ENCODE data around the gene BDKRB1.

BDKRB1 gene

DNA sequence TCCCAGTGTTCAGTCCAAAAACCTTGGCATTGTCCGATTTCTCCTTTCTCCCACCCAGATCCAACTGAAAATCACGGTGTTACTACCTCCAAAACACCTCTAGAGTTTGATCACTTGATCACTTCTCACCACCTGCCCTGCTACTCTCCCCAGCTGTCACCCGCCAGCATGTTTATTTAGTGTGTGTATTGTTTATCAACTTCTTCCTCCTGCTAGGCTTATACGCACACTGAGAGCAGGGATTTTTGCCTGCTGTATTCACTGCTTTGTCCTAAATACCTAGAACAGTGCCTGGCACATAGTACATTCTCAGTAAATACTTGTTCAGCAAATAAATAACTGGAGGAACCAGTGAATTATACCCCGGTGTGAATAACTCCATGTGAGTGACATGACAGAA is 5.0 kb downstream of the BDKRB1 start:
- Mint-ChIP-seq H3K4me1 (no peaks in the 10 kb centered on the region), H3K36me3 (no peaks in the 10 kb centered on the region), H3K4me3 (no peak overlapping the region), H3K27me3 (peaks cover 21% of the 10 kb centered on the region), H3K27ac (no peak overlapping the region), H3K9me3 (no peaks in the 10 kb centered on the region)
- CTCF ChIA-PET, result interaction anchor here (3.8 kb wide), 1 partner anchor 14 kb away, joined by 14 read pairs; no protein-coding TSS in a partner anchor
- no peak for DNase-seq

DNA sequence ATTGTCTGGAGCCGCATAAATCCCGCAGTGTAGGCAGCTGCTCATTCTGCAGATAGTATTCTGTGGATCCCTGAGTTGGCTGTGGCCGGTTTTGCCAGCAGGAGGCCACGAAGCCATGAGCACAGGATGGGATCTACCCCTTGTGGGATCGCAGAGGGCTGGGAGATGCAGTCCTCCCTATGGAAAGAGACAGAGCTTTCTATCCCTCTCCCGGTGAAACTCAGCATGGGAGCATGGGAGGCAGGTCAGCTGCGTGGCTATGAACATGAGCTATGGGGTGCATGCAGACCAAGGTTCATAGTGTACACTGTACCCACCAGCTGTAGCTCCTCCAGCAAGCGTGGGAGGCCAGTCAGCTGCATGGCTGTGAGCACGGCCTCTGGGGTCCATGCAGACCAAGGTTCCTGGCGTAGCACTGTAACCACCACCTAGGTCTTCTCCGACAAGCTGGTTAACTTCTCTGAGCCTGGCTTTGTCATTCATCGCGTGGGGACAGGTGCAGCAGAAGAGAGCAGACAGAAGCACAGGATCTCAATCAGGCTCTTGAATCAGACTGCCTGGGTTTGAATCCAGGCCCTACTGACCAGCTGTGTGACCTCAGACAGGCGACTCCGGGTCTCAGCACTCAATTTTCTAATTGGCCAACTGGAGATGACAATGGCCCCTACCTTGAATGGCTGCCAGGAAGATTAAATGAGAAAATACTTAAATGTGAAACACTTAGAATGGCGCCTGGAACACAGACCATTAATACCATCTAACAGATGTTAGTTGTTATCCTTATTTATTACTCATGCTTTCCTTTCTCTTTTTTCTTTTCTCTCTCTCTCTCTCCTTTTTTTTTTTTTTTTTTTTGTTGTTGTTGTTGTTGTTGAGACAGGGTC is 6.0 kb downstream of the BDKRB1 start:
- no peaks in the 10 kb centered on the region for H3K4me1 Mint-ChIP-seq
- H3K27me3 Mint-ChIP-seq, result peaks cover 21% of the 10 kb centered on the region
- CTCF ChIA-PET, result interaction anchor here (1.2 to 3.8 kb wide), 2 partner anchors 12 to 13 kb away, joined by 3 to 14 read pairs; no protein-coding TSS in a partner anchor
- no peak overlapping the region for H3K4me3 Mint-ChIP-seq
- no peaks in the 10 kb centered on the region for H3K9me3 Mint-ChIP-seq
- no peak for DNase-seq
- no peaks in the 10 kb centered on the region for H3K36me3 Mint-ChIP-seq
- no peak overlapping the region for H3K27ac Mint-ChIP-seq

DNA sequence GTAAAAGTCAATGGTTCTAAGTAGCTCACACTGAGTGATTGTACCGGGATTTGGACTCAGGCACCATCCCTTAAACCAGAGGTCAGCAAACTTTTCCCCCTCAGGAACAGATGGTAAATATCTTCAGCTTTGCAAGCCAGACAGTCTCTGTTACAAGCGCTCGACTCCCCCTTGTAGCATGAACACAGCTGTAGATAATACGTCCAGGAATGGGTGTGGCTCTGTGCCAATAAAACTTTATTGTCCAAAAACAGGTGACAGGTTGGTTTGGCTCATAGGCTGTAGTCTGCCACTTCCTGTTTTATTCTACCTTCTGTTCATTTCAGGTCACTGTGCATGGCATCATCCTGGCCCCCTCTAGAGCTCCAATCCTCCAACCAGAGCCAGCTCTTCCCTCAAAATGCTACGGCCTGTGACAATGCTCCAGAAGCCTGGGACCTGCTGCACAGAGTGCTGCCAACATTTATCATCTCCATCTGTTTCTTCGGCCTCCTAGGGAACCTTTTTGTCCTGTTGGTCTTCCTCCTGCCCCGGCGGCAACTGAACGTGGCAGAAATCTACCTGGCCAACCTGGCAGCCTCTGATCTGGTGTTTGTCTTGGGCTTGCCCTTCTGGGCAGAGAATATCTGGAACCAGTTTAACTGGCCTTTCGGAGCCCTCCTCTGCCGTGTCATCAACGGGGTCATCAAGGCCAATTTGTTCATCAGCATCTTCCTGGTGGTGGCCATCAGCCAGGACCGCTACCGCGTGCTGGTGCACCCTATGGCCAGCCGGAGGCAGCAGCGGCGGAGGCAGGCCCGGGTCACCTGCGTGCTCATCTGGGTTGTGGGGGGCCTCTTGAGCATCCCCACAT is 7.6 kb downstream of the BDKRB1 start:
- Mint-ChIP-seq H3K27me3 (peaks cover 13% of the 10 kb centered on the region), H3K27ac (no peak overlapping the region), H3K4me3 (no peak overlapping the region), H3K9me3 (no peaks in the 10 kb centered on the region), H3K36me3 (no peaks in the 10 kb centered on the region), H3K4me1 (no peaks in the 10 kb centered on the region)
- DNase-seq, result no peak
- CTCF ChIA-PET, result interaction anchor here (1.2 kb wide), 1 partner anchor 10 kb away, joined by 3 read pairs; no protein-coding TSS in a partner anchor

DNA sequence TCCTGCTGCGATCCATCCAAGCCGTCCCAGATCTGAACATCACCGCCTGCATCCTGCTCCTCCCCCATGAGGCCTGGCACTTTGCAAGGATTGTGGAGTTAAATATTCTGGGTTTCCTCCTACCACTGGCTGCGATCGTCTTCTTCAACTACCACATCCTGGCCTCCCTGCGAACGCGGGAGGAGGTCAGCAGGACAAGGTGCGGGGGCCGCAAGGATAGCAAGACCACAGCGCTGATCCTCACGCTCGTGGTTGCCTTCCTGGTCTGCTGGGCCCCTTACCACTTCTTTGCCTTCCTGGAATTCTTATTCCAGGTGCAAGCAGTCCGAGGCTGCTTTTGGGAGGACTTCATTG is 8.2 kb downstream of the BDKRB1 start:
- no peak for DNase-seq
- Mint-ChIP-seq H3K27ac (no peak overlapping the region), H3K4me1 (no peaks in the 10 kb centered on the region), H3K36me3 (no peaks in the 10 kb centered on the region), H3K9me3 (no peaks in the 10 kb centered on the region), H3K4me3 (no peak overlapping the region), H3K27me3 (peaks cover 12% of the 10 kb centered on the region)
- CTCF ChIA-PET, result interaction anchor here (2.4 kb wide), 1 partner anchor 11 kb away, joined by 7 read pairs; no protein-coding TSS in a partner anchor

DNA sequence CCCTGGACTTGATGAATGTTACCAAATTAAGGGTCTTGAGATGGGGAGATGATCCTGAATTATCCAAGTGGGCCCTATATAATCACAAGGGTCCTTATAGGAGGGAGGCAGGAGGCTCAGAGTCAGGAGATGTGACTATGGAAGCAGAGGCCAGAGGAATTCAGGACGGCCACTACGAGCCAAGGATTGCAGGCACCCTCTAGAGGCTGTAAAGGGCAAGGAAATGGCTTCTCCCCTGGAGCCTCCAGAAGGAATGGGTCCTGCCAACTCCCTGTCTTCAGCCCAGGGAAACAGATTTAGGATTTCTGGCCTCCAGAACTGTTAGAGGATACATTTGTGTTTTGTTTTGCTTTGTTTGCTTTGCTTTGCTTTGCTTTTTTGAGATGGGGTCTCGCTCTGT is 8.8 kb downstream of the BDKRB1 start:
- Mint-ChIP-seq H3K4me1 (no peaks in the 10 kb centered on the region), H3K27ac (no peak overlapping the region), H3K9me3 (no peaks in the 10 kb centered on the region), H3K4me3 (no peak overlapping the region), H3K36me3 (no peaks in the 10 kb centered on the region), H3K27me3 (peaks cover 14% of the 10 kb centered on the region)
- no peak for DNase-seq
- CTCF ChIA-PET, result interaction anchor here (2.4 kb wide), 1 partner anchor 10 kb away, joined by 7 read pairs; no protein-coding TSS in a partner anchor

DNA sequence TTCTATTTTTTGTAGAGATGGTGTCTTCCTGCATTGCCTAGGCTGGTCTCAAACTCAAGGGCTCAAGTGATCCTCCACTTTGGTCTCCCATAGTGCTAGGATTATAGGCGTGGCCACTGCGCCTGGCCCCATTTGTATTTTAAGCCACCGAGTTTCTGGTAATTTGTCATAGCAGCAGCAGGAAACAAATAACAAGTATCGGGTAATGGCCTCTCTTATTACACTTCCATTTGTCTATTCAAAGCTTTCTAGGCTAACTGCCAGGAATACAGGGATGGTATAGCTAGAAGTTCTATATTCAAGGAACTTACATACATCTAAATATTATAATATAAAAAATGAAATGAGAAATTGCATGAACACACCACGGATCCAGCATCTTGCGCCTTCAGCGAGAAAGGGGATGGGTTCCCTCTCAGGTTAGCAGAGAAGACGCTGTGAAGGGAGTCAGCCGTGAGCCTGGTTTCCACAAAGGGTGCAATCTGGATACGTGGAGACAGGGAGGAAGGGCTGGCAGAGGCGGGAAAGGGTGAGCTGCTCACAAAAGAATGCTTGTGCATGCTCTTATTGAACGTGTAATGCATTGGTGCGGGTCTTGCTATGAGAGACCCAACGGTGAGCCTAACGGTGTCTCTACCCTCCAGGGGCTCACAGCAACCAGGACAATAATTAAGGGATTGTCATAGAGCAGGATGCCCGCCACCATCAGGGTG is 9.5 kb downstream of the BDKRB1 start:
- CTCF ChIA-PET, result interaction anchor here (2.4 kb wide), 1 partner anchor 10 kb away, joined by 7 read pairs; no protein-coding TSS in a partner anchor
- peaks cover 10% of the 10 kb centered on the region for H3K27me3 Mint-ChIP-seq
- no peak for DNase-seq
- no peaks in the 10 kb centered on the region for H3K9me3 Mint-ChIP-seq
- H3K4me3 Mint-ChIP-seq, result no peak overlapping the region
- no peaks in the 10 kb centered on the region for H3K4me1 Mint-ChIP-seq
- H3K27ac Mint-ChIP-seq, result no peak overlapping the region
- H3K36me3 Mint-ChIP-seq, result no peaks in the 10 kb centered on the region

DNA sequence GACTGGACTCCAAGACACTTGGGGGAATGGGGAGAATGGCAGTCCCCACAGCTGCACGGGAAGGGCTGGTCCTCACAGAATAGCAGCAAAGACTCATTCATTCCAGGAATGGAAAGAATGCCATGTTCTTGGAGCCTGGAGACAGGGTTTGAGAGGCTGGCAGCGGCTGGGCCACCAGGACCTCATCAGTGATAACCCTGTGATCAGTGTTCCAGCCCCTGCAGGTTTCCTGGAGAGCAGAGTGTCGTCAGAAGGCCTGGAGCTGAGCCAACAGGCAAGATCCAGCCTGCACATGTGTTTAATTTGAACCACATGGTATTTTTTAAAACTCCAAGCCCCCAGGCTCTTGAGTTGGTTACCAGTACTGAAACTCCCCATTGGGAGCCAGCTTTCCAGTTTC is 11.3 kb downstream of the BDKRB1 start:
- Mint-ChIP-seq H3K4me3 (no peak overlapping the region), H3K4me1 (no peaks in the 10 kb centered on the region), H3K27me3 (peaks cover 7% of the 10 kb centered on the region), H3K36me3 (no peaks in the 10 kb centered on the region), H3K27ac (no peak overlapping the region), H3K9me3 (peaks cover 1% of the 10 kb centered on the region)
- CTCF ChIA-PET, result no interaction called here
- DNase-seq, result no peak

DNA sequence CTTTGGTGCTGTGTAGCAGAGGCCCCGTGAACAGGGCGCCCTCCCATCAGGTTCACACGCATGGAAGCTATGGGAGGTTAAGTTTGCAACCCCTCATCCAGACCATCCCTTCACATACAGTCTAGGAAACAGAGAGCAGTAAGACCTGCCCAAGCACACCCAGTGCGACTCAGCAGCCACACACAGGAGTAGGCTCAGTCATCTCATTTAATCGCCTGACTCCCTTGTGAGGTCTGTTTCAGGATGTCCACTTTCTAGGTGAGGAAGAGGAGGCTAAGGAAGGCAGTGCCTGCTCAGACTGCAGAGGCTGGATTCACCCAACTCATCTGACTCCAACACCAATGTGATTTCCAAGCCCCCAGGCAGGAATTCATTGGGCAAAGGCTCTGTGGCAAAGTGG is 11.9 kb downstream of the BDKRB1 start:
- H3K4me3 Mint-ChIP-seq, result no peak overlapping the region
- no peaks in the 10 kb centered on the region for H3K4me1 Mint-ChIP-seq
- DNase-seq, result no peak
- H3K27ac Mint-ChIP-seq, result no peak overlapping the region
- H3K36me3 Mint-ChIP-seq, result no peaks in the 10 kb centered on the region
- CTCF ChIA-PET, result no interaction called here
- H3K27me3 Mint-ChIP-seq, result peaks cover 7% of the 10 kb centered on the region
- H3K9me3 Mint-ChIP-seq, result peaks cover 1% of the 10 kb centered on the region

DNA sequence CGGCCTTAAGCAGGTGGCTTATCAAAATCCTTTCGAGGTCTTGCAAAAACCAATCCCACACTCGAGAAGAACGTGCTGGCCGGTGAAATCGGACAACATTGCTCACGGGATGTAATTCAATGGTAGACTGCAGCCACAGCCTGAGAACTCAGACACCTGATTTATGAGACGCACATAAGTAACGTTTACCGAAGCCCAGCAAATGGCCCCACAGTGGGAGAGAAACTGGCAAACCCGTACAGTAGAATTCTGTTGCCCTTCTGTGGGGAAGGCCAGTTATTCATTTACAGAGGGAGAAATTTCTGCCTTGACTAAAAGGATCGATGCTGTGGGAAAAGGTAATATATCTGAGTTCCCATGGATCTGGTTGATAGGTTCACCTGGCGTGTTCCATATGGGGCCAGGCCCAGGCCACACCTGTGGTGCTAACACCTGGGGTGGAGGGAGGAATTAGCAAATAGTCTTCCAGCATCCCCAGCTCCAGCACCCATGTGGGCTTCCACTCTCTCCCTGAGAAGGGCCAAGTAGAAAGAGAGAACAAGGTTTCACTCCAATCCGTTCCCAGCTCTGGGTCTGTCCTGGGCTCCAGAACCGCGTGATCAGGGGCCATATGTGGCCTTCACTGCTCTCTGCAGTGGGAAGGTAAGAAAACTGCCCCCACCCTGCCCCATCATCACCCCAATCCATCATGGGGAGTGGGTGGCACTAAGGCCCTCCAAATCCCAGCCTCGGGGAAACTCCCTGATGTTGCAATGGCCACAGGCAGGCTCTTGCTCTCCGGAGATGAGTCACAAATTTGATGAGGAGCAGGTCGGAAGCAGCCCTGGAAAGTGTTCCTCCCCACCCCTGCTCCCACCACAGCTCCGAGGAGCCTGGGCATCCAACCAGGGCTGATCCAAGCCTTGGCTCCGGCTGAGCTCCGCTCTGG is 12.7 kb downstream of the BDKRB1 start:
- no peaks in the 10 kb centered on the region for H3K4me1 Mint-ChIP-seq

DNA sequence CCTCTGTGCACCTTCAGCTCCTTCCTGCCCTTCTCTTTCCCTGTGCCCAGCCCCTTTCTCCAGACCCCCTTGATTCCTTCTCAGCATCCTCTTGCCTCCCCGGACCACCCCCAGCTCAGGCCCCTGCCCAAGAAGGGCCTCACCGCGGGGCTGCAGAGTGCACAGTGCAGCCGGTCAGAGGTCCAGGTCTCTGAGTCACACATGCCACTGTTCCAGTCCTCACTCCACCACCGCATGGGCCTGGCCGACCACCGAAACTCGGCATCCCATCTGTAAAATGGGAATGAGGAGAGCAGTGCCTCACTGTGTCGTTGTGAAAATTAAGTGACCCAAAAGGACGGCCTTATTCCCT is 13.3 kb downstream of the BDKRB1 start:
- Mint-ChIP-seq H3K4me3 (no peak overlapping the region), H3K27ac (no peak overlapping the region), H3K4me1 (no peaks in the 10 kb centered on the region), H3K9me3 (peaks cover 3% of the 10 kb centered on the region), H3K27me3 (peaks cover 9% of the 10 kb centered on the region), H3K36me3 (no peaks in the 10 kb centered on the region)
- CTCF ChIA-PET, result no interaction called here
- no peak for DNase-seq

More for the DNA sequence above, 12.7 kb downstream of the BDKRB1 start:
- Mint-ChIP-seq H3K9me3 (peaks cover 3% of the 10 kb centered on the region), H3K36me3 (no peaks in the 10 kb centered on the region), H3K27me3 (peaks cover 7% of the 10 kb centered on the region), H3K27ac (no peak overlapping the region), H3K4me3 (no peak overlapping the region)
- CTCF ChIA-PET, result no interaction called here
- DNase-seq, result no peak

DNA sequence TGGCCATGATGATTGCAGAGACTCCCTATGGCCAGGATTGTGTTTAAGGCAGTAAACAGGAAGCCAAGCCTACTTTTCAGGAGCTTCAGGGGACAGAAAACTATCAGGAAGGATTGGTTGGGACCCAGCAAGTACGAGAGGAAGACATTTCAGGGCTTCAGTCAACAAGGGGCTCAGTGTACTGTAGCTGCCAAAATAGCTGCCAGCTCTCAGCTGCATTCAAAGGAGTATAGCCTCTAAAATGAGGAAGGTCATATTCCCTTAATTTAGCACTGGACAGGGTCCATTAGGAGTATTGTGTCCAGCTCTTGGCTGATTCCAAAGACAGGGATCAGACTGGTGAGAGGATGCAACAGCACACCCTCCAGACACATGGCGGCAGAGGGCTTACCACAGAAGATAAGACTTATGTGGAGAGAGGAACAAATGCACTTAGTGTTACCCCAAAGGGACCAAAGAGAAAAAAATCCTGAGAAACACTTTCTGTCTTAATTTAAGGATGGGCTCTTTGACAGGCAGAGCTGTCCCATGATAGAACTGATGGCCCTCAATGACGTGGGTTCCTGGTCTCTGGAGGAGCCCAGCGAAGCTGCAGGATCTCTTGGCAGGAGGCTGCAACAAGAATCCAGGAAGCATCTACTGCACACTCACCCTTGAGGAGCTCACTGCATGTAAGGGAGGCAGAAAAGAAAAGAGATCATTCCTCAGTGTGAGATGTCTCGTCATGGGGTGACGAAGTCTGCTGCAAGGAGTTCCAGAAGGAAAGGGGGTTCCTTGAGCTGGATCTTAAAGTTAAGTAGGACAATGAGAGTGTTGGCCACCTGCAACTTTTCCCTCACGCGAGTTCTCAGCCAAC is 14.8 kb downstream of the BDKRB1 start:
- CTCF ChIA-PET, result interaction anchor here (7.7 kb wide), 1 partner anchor 170 kb away, joined by 98 read pairs; no protein-coding TSS in a partner anchor
- no peaks in the 10 kb centered on the region for H3K4me1 Mint-ChIP-seq
- no peaks in the 10 kb centered on the region for H3K36me3 Mint-ChIP-seq
- H3K27ac Mint-ChIP-seq, result no peak overlapping the region
- H3K27me3 Mint-ChIP-seq, result peaks cover 16% of the 10 kb centered on the region
- H3K9me3 Mint-ChIP-seq, result peaks cover 3% of the 10 kb centered on the region
- no peak overlapping the region for H3K4me3 Mint-ChIP-seq
- DNase-seq, result no peak

DNA sequence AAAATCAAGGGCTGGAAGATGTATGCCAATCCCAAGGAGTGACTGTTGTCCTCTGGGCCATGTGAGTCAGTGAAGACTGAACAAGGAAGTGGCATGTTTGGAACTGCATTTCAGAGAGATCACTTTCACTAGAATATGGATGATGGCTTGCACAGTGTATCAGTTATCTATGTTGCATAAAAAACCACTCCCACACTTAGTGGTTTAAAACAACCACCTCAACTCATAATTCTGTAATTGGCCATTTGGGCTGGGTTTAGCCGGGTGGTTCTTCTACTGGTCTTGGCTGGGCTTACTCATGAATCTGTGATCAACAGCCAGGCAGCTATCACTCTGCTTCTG is 15.4 kb downstream of the BDKRB1 start:
- CTCF ChIA-PET, result interaction anchor here (7.7 kb wide), 1 partner anchor 171 kb away, joined by 98 read pairs; no protein-coding TSS in a partner anchor
- Mint-ChIP-seq H3K27ac (no peak overlapping the region), H3K27me3 (peaks cover 16% of the 10 kb centered on the region), H3K9me3 (peaks cover 3% of the 10 kb centered on the region), H3K4me1 (no peaks in the 10 kb centered on the region), H3K36me3 (no peaks in the 10 kb centered on the region), H3K4me3 (no peak overlapping the region)
- DNase-seq, result no peak
